COLO668 (cell line): ENCODE results near the gene ITGAV.

Source experiments
- DNase-seq: peaks from one replicate; lab custom pipeline; 2025; ENCODE audit not compliant: unreplicated experiment; lab: John Stamatoyannopoulos, UW

The ITGAV gene

GRCh38 chr2:186714611-186715010, 124.8 kb downstream of the ITGAV start:
- DNase-seq = no peak

GRCh38 chr2:186716004-186716403, 126.1 kb downstream of the ITGAV start:
- no peak for DNase-seq

- DNase-seq = no peak
Observed at GRCh38 chr2:186716899-186717298, 127.0 kb downstream of the ITGAV start.

- DNase-seq = no peak
Observed at GRCh38 chr2:186717320-186718007, 127.6 kb downstream of the ITGAV start.

DNA sequence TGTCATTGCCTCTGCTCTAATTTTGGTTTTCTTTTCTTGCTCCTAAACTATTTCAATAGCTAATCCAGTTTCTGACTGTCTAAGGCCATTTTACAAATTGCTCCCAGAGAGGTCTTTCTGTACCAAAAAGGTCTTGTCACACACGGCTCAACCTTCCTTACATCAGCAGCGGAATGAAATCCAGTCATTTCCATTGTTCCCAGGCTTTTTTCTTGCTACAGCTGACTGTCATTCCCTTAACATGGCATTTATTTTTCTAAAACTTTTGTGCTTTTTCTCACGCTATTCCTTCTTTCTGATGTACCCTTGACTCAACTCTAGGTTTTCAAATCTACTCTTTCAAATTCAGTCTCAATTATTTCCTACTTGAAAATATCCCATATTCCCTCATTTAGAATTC, 128.3 kb downstream of the ITGAV start:
- DNase-seq = no peak

DNA sequence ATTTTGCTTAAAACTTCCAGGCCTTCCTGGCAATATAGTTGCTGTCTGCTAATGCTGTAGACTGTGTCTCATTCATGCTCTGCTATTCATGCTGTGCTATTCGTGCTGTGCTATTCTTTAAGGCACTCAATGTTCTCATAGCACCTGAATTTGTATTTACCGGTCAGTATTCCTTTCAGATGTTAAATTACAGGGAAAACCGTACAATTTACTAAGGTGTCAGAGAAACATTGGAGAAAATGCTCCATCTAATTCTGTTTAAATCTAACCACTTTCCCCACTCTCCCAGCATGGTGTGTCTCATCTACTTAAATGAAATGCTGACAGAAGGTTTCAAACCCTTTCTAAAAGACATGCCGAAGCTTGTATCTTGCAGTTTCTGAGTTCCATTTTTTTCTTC, 129.0 kb downstream of the ITGAV start:
- DNase-seq = no peak

GRCh38 chr2:186721956-186722355, 132.1 kb downstream of the ITGAV start:
- DNase-seq = no peak

- no peak for DNase-seq
Observed at GRCh38 chr2:186724736-186725135, 134.9 kb downstream of the ITGAV start.

GRCh38 chr2:186725783-186726182, 135.9 kb downstream of the ITGAV start:
- no peak for DNase-seq

- DNase-seq = no peak
Observed at GRCh38 chr2:186726938-186727337, 137.1 kb downstream of the ITGAV start.

GRCh38 chr2:186728631-186729030, 138.8 kb downstream of the ITGAV start:
- DNase-seq = no peak
